Activated naive CD8-positive, alpha-beta T cell treated with anti-CD3 and anti-CD28 coated beads, Interleukin-2, amount 10 ng/mL, durations not matched to agents 7 days and 5 days (primary cell): ENCODE measurements around the gene SPACA5. TPM values are rescaled to one million over a fixed set of nuclear protein-coding genes. Genes with fewer than 3 reads are reported as not detected.
"Not testable (repeated sequence)": the region's sequence is repeated elsewhere in the genome, so short reads cannot be mapped to it uniquely, and the experiment has no call there.

Source experiments
- ATAC-seq: fragments of 150-1000 bp; cut with Tn5 transposase; one replicate; pipeline ENCODE4 v1.10.0; 2021; ENCODE audit warnings: low read depth, moderate library complexity
- POLR2A ChIA-PET: fragments of 350-600 bp; sonication (Branson Sonifier 250); formaldehyde crosslinking; loops from one replicate; lab custom pipeline; 2021; ENCODE audit warnings: antibody characterized with exemption; lab: Charles Lee
- DNase-seq: peaks from one replicate; pipeline ENCODE4 v3.0.0; 2021
- H3K27ac Mint-ChIP-seq: one replicate; pipeline ENCODE4 v1.8.0; 2022; ENCODE audit warnings: mild to moderate bottlenecking, mixed read lengths
- H3K27me3 Mint-ChIP-seq: one replicate; pipeline ENCODE4 v1.8.0; 2022; ENCODE audit warnings: mild to moderate bottlenecking, moderate library complexity, mixed read lengths
- H3K36me3 Mint-ChIP-seq: one replicate; pipeline ENCODE4 v1.8.0; 2021; ENCODE audit warnings: mild to moderate bottlenecking, mixed read lengths
- H3K4me1 Mint-ChIP-seq: one replicate; pipeline ENCODE4 v1.8.0; 2021; ENCODE audit warnings: mixed read lengths
- H3K4me3 Mint-ChIP-seq: one replicate; pipeline ENCODE4 v1.8.0; 2022; ENCODE audit warnings: mild to moderate bottlenecking, moderate library complexity, mixed read lengths
- H3K9me3 Mint-ChIP-seq: one replicate; pipeline ENCODE4 v1.8.0; 2021; ENCODE audit warnings: mixed read lengths
- total RNA-seq, 2 experiments: library from RNA; stranded (reverse); gene quantifications; one replicate each; pipeline ENCODE4 v1.2.3, GENCODE V29; 2021

SPACA5 gene
- not detected for total RNA-seq

- H3K36me3 Mint-ChIP-seq, H3K27ac Mint-ChIP-seq, H3K4me3 Mint-ChIP-seq, DNase-seq, POLR2A ChIA-PET, ATAC-seq, H3K4me1 Mint-ChIP-seq, H3K27me3 Mint-ChIP-seq, H3K9me3 Mint-ChIP-seq: not testable (repeated sequence)
Observed at GRCh38 chrX:48006688-48007087, at the start of gene SPACA5. Gene SPACA5 (plus strand): TSS chrX:48006988. CDS start chrX:48007803, 815 bp downstream.

DNA sequence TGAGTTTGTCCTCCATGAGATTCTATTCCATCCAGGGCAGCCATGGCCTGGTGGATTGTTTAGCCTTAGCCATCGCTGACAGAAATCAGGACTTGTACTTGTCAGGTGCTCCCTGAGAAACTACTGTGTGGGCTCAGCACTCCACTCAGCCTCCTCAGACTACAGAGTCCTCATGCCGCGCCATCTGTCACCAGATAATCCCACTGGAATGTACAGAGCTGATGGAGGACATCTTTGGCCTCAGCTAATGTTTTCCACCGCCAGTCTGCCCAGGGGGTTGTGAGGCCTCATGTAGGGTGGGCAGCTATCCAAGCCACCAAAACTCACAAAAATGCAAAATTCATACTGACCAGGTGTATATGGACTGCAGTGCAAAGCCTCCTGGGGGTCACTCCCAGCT lies 48.6 kb upstream of the SPACA5 start:
- POLR2A ChIA-PET, H3K27ac Mint-ChIP-seq: not testable (repeated sequence)

GRCh38 chrX:47958761-47959342 lies 47.9 kb upstream of the SPACA5 start:
- no peaks in the 10 kb centered on the region for H3K9me3 Mint-ChIP-seq
- DNase-seq (no peak), ATAC-seq (peak; percentile 60)
- no peaks in the 10 kb centered on the region for H3K27me3 Mint-ChIP-seq
- H3K27ac Mint-ChIP-seq, result no peak overlapping the region
- no peaks in the 10 kb centered on the region for H3K4me1 Mint-ChIP-seq
- no peak overlapping the region for H3K4me3 Mint-ChIP-seq
- no peaks in the 10 kb centered on the region for H3K36me3 Mint-ChIP-seq
- POLR2A ChIA-PET, result no interaction called here

More for the DNA sequence above, 48.6 kb upstream of the SPACA5 start:
- DNase-seq, H3K27me3 Mint-ChIP-seq, H3K4me1 Mint-ChIP-seq, H3K36me3 Mint-ChIP-seq, H3K4me3 Mint-ChIP-seq, ATAC-seq, H3K9me3 Mint-ChIP-seq: not testable (repeated sequence)

DNA sequence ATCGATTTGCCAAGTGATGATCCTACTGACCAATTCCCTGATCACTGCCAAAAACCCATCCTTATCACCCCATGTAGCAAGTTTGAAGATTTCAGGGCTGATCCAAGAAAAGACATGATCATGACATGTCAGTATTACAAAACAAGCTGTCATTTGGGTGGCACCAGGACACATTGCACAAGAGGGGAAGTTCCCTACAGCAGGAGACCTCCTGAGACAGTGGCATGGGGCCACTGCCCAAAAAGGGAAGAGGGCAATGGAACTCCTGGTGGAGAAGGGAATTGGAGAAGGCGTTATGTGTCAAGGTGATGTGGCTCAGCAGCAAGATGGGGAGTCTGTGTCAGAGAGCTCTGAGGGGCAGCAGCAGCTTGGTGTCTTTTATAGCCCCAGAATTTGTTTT lies 46.4 kb upstream of the SPACA5 start:
- peaks cover 6% of the 10 kb centered on the region for H3K9me3 Mint-ChIP-seq
- H3K27me3 Mint-ChIP-seq, result no peaks in the 10 kb centered on the region
- DNase-seq, result no peak
- POLR2A ChIA-PET, result no interaction called here
- no peak overlapping the region for H3K4me3 Mint-ChIP-seq
- no peaks in the 10 kb centered on the region for H3K4me1 Mint-ChIP-seq
- no peaks in the 10 kb centered on the region for H3K36me3 Mint-ChIP-seq
- H3K27ac Mint-ChIP-seq, result no peak overlapping the region
- ATAC-seq, result no peak

DNA sequence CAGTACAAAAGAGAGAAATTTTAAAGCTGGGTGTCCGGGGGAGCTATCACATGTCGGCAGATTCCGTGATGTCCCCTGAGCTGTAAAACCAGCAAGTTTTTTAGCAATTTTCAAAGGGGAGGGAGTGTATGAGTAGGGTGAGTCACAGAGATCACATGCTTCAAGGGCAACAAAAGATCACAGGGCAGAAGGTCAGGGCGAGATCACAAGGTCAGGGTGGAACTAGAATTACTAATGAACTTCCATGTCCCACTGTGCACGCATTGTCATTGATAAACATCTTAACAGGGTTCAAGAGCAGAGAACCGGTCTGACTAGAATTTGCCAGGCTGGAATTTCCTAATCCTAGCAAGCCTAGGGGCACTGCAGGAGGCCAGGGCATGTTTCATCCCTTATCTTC lies 45.0 kb upstream of the SPACA5 start:
- H3K4me1 Mint-ChIP-seq, H3K9me3 Mint-ChIP-seq, POLR2A ChIA-PET, H3K36me3 Mint-ChIP-seq, DNase-seq, H3K27me3 Mint-ChIP-seq, H3K4me3 Mint-ChIP-seq, ATAC-seq, H3K27ac Mint-ChIP-seq: not testable (repeated sequence)

GRCh38 chrX:47965526-47965925 lies 41.3 kb upstream of the SPACA5 start:
- not testable (repeated sequence) for H3K27me3 Mint-ChIP-seq, H3K4me1 Mint-ChIP-seq
- H3K36me3 Mint-ChIP-seq, result peaks cover 14% of the 10 kb centered on the region

DNA sequence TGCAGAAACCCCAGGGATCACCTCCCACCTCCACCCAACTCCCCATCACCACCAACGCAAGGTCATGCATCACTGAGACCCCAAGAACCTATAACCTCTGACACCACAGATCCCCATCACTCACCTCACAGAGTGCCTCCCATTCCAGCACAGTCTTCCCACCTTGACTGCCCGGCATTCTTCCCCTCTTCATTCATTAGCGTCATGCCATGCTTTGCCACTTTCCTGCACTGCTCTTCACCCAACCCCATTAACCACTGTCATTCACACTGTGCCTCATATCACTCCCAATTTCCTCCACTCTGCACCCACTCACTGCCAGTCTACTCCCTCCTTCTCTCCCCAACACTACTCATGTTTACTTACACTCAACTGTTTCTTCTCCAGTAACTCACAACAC lies 33.6 kb upstream of the SPACA5 start:
- peaks cover 54% of the 10 kb centered on the region for H3K36me3 Mint-ChIP-seq

More at GRCh38 chrX:47965526-47965925, 41.3 kb upstream of the SPACA5 start:
- H3K9me3 Mint-ChIP-seq, result peaks cover 20% of the 10 kb centered on the region
- DNase-seq, H3K27ac Mint-ChIP-seq, POLR2A ChIA-PET, ATAC-seq, H3K4me3 Mint-ChIP-seq: not testable (repeated sequence)

GRCh38 chrX:47976254-47977151 lies 30.3 kb upstream of the SPACA5 start:
- ATAC-seq, result no peak
- no peaks in the 10 kb centered on the region for H3K4me1 Mint-ChIP-seq
- no peaks in the 10 kb centered on the region for H3K27me3 Mint-ChIP-seq
- no peak overlapping the region for H3K4me3 Mint-ChIP-seq
- POLR2A ChIA-PET, result no interaction called here
- peaks cover 76% of the 10 kb centered on the region for H3K36me3 Mint-ChIP-seq
- peaks cover 30% of the 10 kb centered on the region for H3K9me3 Mint-ChIP-seq
- no peak for DNase-seq
- H3K27ac Mint-ChIP-seq, result no peak overlapping the region

More for the DNA sequence above, 33.6 kb upstream of the SPACA5 start:
- ATAC-seq (no peak), DNase-seq (no peak)
- Mint-ChIP-seq H3K4me1 (no peaks in the 10 kb centered on the region), H3K9me3 (peaks cover 34% of the 10 kb centered on the region), H3K27me3 (no peaks in the 10 kb centered on the region), H3K4me3 (no peak overlapping the region), H3K27ac (no peak overlapping the region)
- POLR2A ChIA-PET, result no interaction called here

GRCh38 chrX:47991263-47992094 lies 15.3 kb upstream of the SPACA5 start:
- peaks cover 13% of the 10 kb centered on the region for H3K9me3 Mint-ChIP-seq
- no peak for ATAC-seq
- DNase-seq, result no peak

DNA sequence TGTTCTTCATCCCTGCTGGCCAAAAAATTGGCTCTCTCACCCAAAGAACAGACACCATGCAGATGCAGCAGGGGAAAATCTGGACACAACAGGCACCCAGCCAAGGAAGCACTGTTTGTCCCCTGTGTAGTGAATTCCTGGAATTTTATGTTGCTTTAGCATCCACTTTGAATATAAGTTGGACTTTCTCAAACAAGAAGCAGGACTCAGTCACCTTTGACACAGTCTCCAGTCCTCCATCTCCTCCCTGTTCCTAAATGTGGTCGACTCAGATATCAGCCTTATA lies 14.8 kb upstream of the SPACA5 start:
- peaks cover 84% of the 10 kb centered on the region for H3K36me3 Mint-ChIP-seq
- DNase-seq, result no peak
- no peak for ATAC-seq
- H3K4me3 Mint-ChIP-seq, result no peak overlapping the region
- POLR2A ChIA-PET, result no interaction called here
- peak overlapping the region; percentile 75 for H3K27ac Mint-ChIP-seq
- H3K4me1 Mint-ChIP-seq, result peaks cover 6% of the 10 kb centered on the region
- peaks cover 13% of the 10 kb centered on the region for H3K9me3 Mint-ChIP-seq
- no peaks in the 10 kb centered on the region for H3K27me3 Mint-ChIP-seq

More at GRCh38 chrX:47991263-47992094, 15.3 kb upstream of the SPACA5 start:
- POLR2A ChIA-PET, result no interaction called here
- H3K27ac Mint-ChIP-seq, result peak overlapping the region; percentile 75
- peaks cover 84% of the 10 kb centered on the region for H3K36me3 Mint-ChIP-seq
- peaks cover 6% of the 10 kb centered on the region for H3K4me1 Mint-ChIP-seq
- no peaks in the 10 kb centered on the region for H3K27me3 Mint-ChIP-seq
- H3K4me3 Mint-ChIP-seq, result no peak overlapping the region

DNA sequence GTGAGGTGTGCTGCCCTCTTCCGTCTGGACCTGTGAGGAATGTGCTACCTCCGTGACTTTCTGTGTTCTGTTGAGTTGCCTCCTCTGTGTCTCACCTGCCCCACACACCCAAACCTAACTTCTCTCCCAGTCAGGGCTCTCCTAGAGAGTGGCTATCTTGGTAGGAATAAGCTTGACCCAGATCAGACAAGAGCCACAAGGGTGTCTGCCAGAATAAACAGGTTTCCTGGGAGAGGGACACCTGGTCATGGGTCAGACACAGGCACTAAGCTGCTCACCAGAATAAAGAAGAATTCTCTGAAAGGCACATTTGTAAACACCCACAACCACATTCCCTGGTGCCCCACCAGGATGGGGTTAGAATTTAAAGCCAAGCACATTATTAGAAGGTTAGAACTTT lies 14.1 kb upstream of the SPACA5 start:
- ATAC-seq, result no peak
- Mint-ChIP-seq H3K36me3 (peaks cover 84% of the 10 kb centered on the region), H3K27me3 (no peaks in the 10 kb centered on the region), H3K27ac (peak overlapping the region; percentile 71), H3K4me1 (peaks cover 6% of the 10 kb centered on the region), H3K9me3 (peaks cover 12% of the 10 kb centered on the region), H3K4me3 (peak overlapping the region; percentile 22)
- DNase-seq, result no peak
- POLR2A ChIA-PET, result no interaction called here

- Mint-ChIP-seq H3K36me3 (peaks cover 47% of the 10 kb centered on the region), H3K4me1 (peaks cover 17% of the 10 kb centered on the region), H3K27me3 (no peaks in the 10 kb centered on the region), H3K4me3 (peak overlapping the region; percentile 22), H3K9me3 (peaks cover 3% of the 10 kb centered on the region), H3K27ac (no peak overlapping the region)
- POLR2A ChIA-PET, result no interaction called here
- no peak for ATAC-seq
- no peak for DNase-seq
Observed at GRCh38 chrX:48001260-48001659, 5.5 kb upstream of the SPACA5 start.

GRCh38 chrX:48002319-48002718 lies 4.5 kb upstream of the SPACA5 start:
- H3K4me3 Mint-ChIP-seq, result peak overlapping the region; percentile 68
- peaks cover 37% of the 10 kb centered on the region for H3K36me3 Mint-ChIP-seq
- DNase-seq, result no peak
- H3K4me1 Mint-ChIP-seq, result peaks cover 17% of the 10 kb centered on the region
- no peak for ATAC-seq
- H3K27ac Mint-ChIP-seq, result peak overlapping the region; percentile 45
- POLR2A ChIA-PET, result no interaction called here
- H3K9me3 Mint-ChIP-seq, result peaks cover 2% of the 10 kb centered on the region
- H3K27me3 Mint-ChIP-seq, result no peaks in the 10 kb centered on the region
